MM.1S (cell line): Measurements from ENCODE around the gene UBE2K.

Experiments used
- DNase-seq: peaks from one replicate; pipeline ENCODE4 v3.0.0-alpha.2; 2015
- H2AFZ ChIP-seq: fragments of 300-600 bp; sonication (generic); 2 replicates; pipeline ENCODE4 v1.6.0; 2016; ENCODE audit warnings: antibody characterized with exemption, low read length
- H3F3A ChIP-seq: fragments of 300-600 bp; sonication (generic); 2 replicates; pipeline ENCODE4 v1.6.1; 2016; ENCODE audit warnings: mild to moderate bottlenecking, antibody characterized with exemption, low read length, moderate library complexity, mixed read lengths; ENCODE audit not compliant: insufficient read depth
- H3K27ac ChIP-seq: fragments of 300-600 bp; sonication (generic); 2 replicates; pipeline ENCODE4 v1.5.1; 2016; ENCODE audit warnings: mild to moderate bottlenecking, low read length
- H3K27me3 ChIP-seq: fragments of 300-600 bp; sonication (generic); replicated peaks from 2 replicates; pipeline ENCODE4 v1.6.0; 2016; ENCODE audit warnings: low read length; ENCODE audit not compliant: insufficient read depth
- H3K36me3 ChIP-seq: fragments of 300-600 bp; sonication (generic); replicated peaks from 2 replicates; pipeline ENCODE4 v1.6.1; 2016; ENCODE audit warnings: mild to moderate bottlenecking, low read length, mixed read lengths; ENCODE audit not compliant: insufficient read depth
- H3K4me1 ChIP-seq: fragments of 300-600 bp; sonication (generic); 2 replicates; pipeline ENCODE4 v1.6.1; 2016; ENCODE audit warnings: low read length, mixed read lengths
- H3K4me2 ChIP-seq: fragments of 300-600 bp; sonication (generic); 2 replicates; pipeline ENCODE4 v1.6.0; 2016; ENCODE audit warnings: low read depth, low read length
- H3K4me3 ChIP-seq: fragments of 300-600 bp; sonication (generic); 2 replicates; pipeline ENCODE4 v1.5.1; 2016; ENCODE audit warnings: low read length, mixed read lengths
- H3K79me2 ChIP-seq: fragments of 300-600 bp; sonication (generic); 2 replicates; pipeline ENCODE4 v1.6.1; 2016; ENCODE audit warnings: mixed run types, low read length, mixed read lengths
- H3K9ac ChIP-seq: fragments of 300-600 bp; sonication (generic); 2 replicates; pipeline ENCODE4 v1.6.1; 2016; ENCODE audit warnings: low read length, mixed read lengths
- H3K9me2 ChIP-seq: fragments of 300-600 bp; sonication (generic); replicated peaks from 2 replicates; pipeline ENCODE4 v1.6.1; 2016; ENCODE audit warnings: mild to moderate bottlenecking, low read length, mixed read lengths; ENCODE audit not compliant: insufficient read depth
- H3K9me3 ChIP-seq: fragments of 300-600 bp; sonication (generic); replicated peaks from 2 replicates; pipeline ENCODE4 v1.6.1; 2016; ENCODE audit warnings: mild to moderate bottlenecking, low read length, mixed read lengths; ENCODE audit not compliant: insufficient read depth
- H4K20me1 ChIP-seq: fragments of 300-600 bp; sonication (generic); 2 replicates; pipeline ENCODE4 v1.6.1; 2016; ENCODE audit warnings: mild to moderate bottlenecking, low read length, moderate library complexity, mixed read lengths; ENCODE audit not compliant: insufficient read depth
- EZH2 ChIP-seq: fragments of 300-600 bp; sonication (generic); optimal IDR thresholded peaks from 2 replicates; pipeline ENCODE3; 2017; ENCODE audit warnings: low read depth, mild to moderate bottlenecking, antibody characterized with exemption, low read length, mixed read lengths
- EZH2phosphoT487 ChIP-seq: fragments of 300-600 bp; sonication (generic); IDR thresholded peaks from 2 replicates; pipeline ENCODE4 v1.6.1; 2018; ENCODE audit warnings: antibody characterized with exemption, low read length
- TF ChIP-seq, protein P1 (sequence below): fragments of 300-600 bp; sonication (generic); IDR thresholded peaks from 2 replicates; pipeline ENCODE4 v1.5.1; 2016; ENCODE audit warnings: antibody characterized with exemption, low read length, mixed read lengths

The UBE2K gene

DNA sequence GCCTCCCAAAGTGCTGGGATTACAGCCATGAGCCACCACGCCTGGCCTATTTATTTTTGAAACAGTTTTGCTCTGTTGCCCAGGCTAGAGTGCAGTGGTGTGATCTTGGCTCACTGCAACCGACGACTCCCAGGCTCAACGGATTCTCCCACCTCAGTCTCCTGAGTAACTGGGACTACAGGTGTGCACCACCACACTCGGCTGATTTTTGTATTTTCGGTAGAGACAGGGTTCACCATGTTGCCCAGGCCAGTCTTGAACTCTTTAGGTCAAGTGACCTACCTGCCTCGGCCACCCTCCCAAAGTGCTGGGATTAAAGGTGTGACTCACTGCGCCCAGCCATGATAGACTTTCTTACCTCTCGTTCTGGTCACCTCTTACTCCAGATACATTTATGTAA lies 124.0 kb downstream of the UBE2K start:
- no peaks in the 10 kb centered on the region for H3K9me2 ChIP-seq
- H3K9ac ChIP-seq = no peak overlapping the region
- no peaks in the 10 kb centered on the region for H3K36me3 ChIP-seq
- DNase-seq = no peak
- no peaks in the 10 kb centered on the region for H3K4me1 ChIP-seq
- H3F3A ChIP-seq = no peaks in the 10 kb centered on the region
- H2AFZ ChIP-seq = no peak overlapping the region
- H3K4me2 ChIP-seq = no peak overlapping the region
- no peaks in the 10 kb centered on the region for H3K27me3 ChIP-seq
- H3K27ac ChIP-seq = no peak overlapping the region
- no peak overlapping the region for H3K4me3 ChIP-seq
- no peak for TF ChIP-seq EZH2phosphoT487
- TF ChIP-seq EZH2 = no peak
- TF ChIP-seq, protein P1, sequence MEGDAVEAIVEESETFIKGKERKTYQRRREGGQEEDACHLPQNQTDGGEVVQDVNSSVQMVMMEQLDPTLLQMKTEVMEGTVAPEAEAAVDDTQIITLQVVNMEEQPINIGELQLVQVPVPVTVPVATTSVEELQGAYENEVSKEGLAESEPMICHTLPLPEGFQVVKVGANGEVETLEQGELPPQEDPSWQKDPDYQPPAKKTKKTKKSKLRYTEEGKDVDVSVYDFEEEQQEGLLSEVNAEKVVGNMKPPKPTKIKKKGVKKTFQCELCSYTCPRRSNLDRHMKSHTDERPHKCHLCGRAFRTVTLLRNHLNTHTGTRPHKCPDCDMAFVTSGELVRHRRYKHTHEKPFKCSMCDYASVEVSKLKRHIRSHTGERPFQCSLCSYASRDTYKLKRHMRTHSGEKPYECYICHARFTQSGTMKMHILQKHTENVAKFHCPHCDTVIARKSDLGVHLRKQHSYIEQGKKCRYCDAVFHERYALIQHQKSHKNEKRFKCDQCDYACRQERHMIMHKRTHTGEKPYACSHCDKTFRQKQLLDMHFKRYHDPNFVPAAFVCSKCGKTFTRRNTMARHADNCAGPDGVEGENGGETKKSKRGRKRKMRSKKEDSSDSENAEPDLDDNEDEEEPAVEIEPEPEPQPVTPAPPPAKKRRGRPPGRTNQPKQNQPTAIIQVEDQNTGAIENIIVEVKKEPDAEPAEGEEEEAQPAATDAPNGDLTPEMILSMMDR = no peak
- no peaks in the 10 kb centered on the region for H4K20me1 ChIP-seq
- H3K79me2 ChIP-seq = no peaks in the 10 kb centered on the region
- no peaks in the 10 kb centered on the region for H3K9me3 ChIP-seq

DNA sequence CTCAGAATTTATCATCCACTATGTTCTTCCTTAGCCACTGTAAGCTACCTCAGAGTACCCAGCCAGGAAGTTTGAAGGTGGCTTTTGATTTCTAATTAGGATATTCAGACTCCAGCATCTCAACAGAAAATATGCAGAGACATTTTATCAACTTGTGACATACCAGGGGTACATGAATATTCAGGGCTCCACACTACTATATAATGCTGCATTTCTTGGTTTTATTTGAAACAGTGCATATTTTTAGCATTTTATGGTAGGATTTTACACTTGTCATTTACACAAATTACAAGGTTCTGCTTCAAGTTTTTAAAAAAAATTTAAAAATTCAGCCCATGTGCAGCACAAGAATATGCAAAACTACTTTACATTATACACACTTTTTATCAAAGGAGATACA lies 124.7 kb downstream of the UBE2K start:
- Histone ChIP-seq H3K4me3 (no peak overlapping the region), H3K4me2 (no peak overlapping the region), H3K79me2 (no peaks in the 10 kb centered on the region), H3K9me2 (no peaks in the 10 kb centered on the region), H2AFZ (no peak overlapping the region), H3F3A (no peaks in the 10 kb centered on the region), H3K36me3 (no peaks in the 10 kb centered on the region), H3K27me3 (no peaks in the 10 kb centered on the region), H3K9ac (no peak overlapping the region), H4K20me1 (no peaks in the 10 kb centered on the region), H3K4me1 (no peaks in the 10 kb centered on the region), H3K27ac (no peak overlapping the region), H3K9me3 (no peaks in the 10 kb centered on the region)
- TF ChIP-seq, protein P1 = no peak
- TF ChIP-seq EZH2phosphoT487 (no peak), EZH2 (no peak)
- no peak for DNase-seq

DNA sequence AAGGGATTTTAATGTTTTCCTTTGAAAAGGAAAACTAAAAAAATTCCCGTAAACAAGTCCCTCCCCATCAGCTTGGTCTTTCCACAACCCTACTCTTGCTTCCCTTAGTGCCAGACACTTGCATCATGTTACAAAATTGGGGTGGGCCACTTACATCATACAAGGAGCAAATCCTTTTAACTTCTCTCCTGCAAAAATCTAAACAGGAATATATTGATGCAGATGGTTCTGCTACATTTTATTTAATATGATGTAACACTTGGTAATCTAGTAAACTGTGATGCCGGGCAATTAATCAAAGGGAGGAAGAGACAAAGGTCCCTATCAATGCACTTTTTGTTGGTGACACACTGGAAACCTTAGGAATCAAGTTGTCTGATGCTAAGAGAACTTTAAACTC lies 125.3 kb downstream of the UBE2K start:
- no peak overlapping the region for H3K4me3 ChIP-seq
- H3F3A ChIP-seq = no peaks in the 10 kb centered on the region
- no peaks in the 10 kb centered on the region for H3K27me3 ChIP-seq
- DNase-seq = no peak
- TF ChIP-seq EZH2 (no peak), EZH2phosphoT487 (no peak)
- TF ChIP-seq, protein P1 = no peak
- no peak overlapping the region for H3K9ac ChIP-seq
- H3K4me1 ChIP-seq = no peaks in the 10 kb centered on the region
- H3K79me2 ChIP-seq = no peaks in the 10 kb centered on the region
- no peaks in the 10 kb centered on the region for H4K20me1 ChIP-seq
- no peaks in the 10 kb centered on the region for H3K9me3 ChIP-seq
- H3K27ac ChIP-seq = no peak overlapping the region
- H2AFZ ChIP-seq = no peak overlapping the region
- H3K36me3 ChIP-seq = no peaks in the 10 kb centered on the region
- H3K4me2 ChIP-seq = no peak overlapping the region
- no peaks in the 10 kb centered on the region for H3K9me2 ChIP-seq
